Naive thymus-derived CD4-positive, alpha-beta T cell (primary cell): Measurements from ENCODE around the gene CLSTN2. TPM values are rescaled to one million over a fixed set of nuclear protein-coding genes. Genes with fewer than 3 reads are reported as not detected.

Experiments
- ATAC-seq: fragments of 150-1000 bp; cut with Tn5 transposase; 2 replicates; pipeline ENCODE4 v1.10.0; 2021; ENCODE audit warnings: mild to moderate bottlenecking, moderate library complexity
- CTCF ChIA-PET: fragments of 350-600 bp; sonication (Branson Sonifier 250); formaldehyde crosslinking; loops from one replicate; lab custom pipeline; 2021; ENCODE audit warnings: antibody characterized with exemption; lab: Charles Lee
- POLR2A ChIA-PET: fragments of 350-600 bp; sonication (Branson Sonifier 250); formaldehyde crosslinking; loops from one replicate; lab custom pipeline; 2021; ENCODE audit warnings: antibody characterized with exemption, inconsistent platforms; lab: Charles Lee
- DNase-seq, 9 donors: peaks; one replicate each; pipeline versions ENCODE4 v3.0.0 to v3.0.0-alpha.2; 2020 to 2022; ENCODE audit warnings: mixed read lengths in 1 of 9
- H3K27ac ChIP-seq: one replicate; pipeline ENCODE4 v1.7.0; 2013; ENCODE audit warnings: mild to moderate bottlenecking, low read depth, low read length, moderate library complexity
- H3K27me3 ChIP-seq, 2 donors: one replicate each; pipeline ENCODE4 v1.7.0; 2013; ENCODE audit warnings: low read length in 2 of 2, mild to moderate bottlenecking in 2 of 2, moderate library complexity in 2 of 2; ENCODE audit not compliant: control insufficient read depth in 2 of 2, insufficient read depth in 2 of 2
- H3K36me3 ChIP-seq, 3 experiments: 1 replicate in 2 of 3; 2 replicates in 1 of 3; pipeline ENCODE4 v1.7.0; 2013; ENCODE audit warnings: low read length in 3 of 3, mild to moderate bottlenecking in 3 of 3, moderate library complexity in 1 of 3; ENCODE audit not compliant: insufficient read depth in 3 of 3, control insufficient read depth in 2 of 3
- H3K4me1 ChIP-seq, 2 donors: one replicate each; pipeline ENCODE4 v1.7.0; 2013; ENCODE audit warnings: low read length in 2 of 2, mild to moderate bottlenecking in 2 of 2, moderate library complexity in 1 of 2; ENCODE audit not compliant: control insufficient read depth in 2 of 2, insufficient read depth in 2 of 2
- H3K4me3 ChIP-seq: 2 replicates; pipeline ENCODE4 v1.7.0; 2013; ENCODE audit warnings: mild to moderate bottlenecking, low read length
- H3K9me3 ChIP-seq, 3 experiments: 1 replicate in 2 of 3; 2 replicates in 1 of 3; pipeline ENCODE4 v1.7.0; 2013; ENCODE audit warnings: low read length in 3 of 3; ENCODE audit not compliant: control insufficient read depth in 2 of 3
- H3K27ac Mint-ChIP-seq, 9 donors: one replicate each; pipeline ENCODE4 v1.8.0; 2020 to 2022; ENCODE audit warnings: mixed read lengths in 9 of 9, mild to moderate bottlenecking in 8 of 9, moderate library complexity in 5 of 9, inconsistent platforms in 2 of 9
- H3K27me3 Mint-ChIP-seq, 5 donors: one replicate each; pipeline ENCODE4 v1.8.0; 2021 to 2022; ENCODE audit warnings: mixed read lengths in 5 of 5, mild to moderate bottlenecking in 1 of 5
- H3K36me3 Mint-ChIP-seq, 5 donors: one replicate each; pipeline ENCODE4 v1.8.0; 2020 to 2022; ENCODE audit warnings: mixed read lengths in 5 of 5, mild to moderate bottlenecking in 3 of 5, inconsistent platforms in 1 of 5
- H3K4me1 Mint-ChIP-seq, 7 donors: one replicate each; pipeline ENCODE4 v1.8.0; 2020 to 2022; ENCODE audit warnings: mixed read lengths in 7 of 7, mild to moderate bottlenecking in 3 of 7, inconsistent platforms in 1 of 7
- H3K4me3 Mint-ChIP-seq, 10 donors: one replicate each; pipeline ENCODE4 v1.8.0; 2020 to 2022; ENCODE audit warnings: mild to moderate bottlenecking in 10 of 10, mixed read lengths in 10 of 10, moderate library complexity in 6 of 10, inconsistent platforms in 2 of 10
- H3K9me3 Mint-ChIP-seq, 11 donors: one replicate each; pipeline ENCODE4 v1.8.0; 2020 to 2022; ENCODE audit warnings: mixed read lengths in 11 of 11, mild to moderate bottlenecking in 4 of 11, inconsistent platforms in 1 of 11, moderate library complexity in 1 of 11
- intact Hi-C, 2 donors: fragments of 100-400 bp; cut with micrococcal nuclease; formaldehyde crosslinking; loops; one replicate each; pipeline ENCODE4 v1.15.1; 2023
- polyA plus RNA-seq, 2 donors: library from polyadenylated mRNA; unstranded; fragments of 300-500 nt; fragmentation: Illumina TruSeq; gene quantifications; one replicate each; pipeline ENCODE4 v1.2.3, GENCODE V29; 2021
- total RNA-seq, 6 experiments: library from RNA in 5 of 6; stranded (reverse) in 5 of 6; gene quantifications; 1 replicate in 5 of 6; 2 replicates in 1 of 6; pipeline ENCODE4 v1.2.3 and lab custom pipeline; 2021 to 2026

Gene CLSTN2
- total and polyA plus RNA-seq, 7 experiments from 2014 or later: 0.02 TPM; not detected in 6

- CTCF ChIA-PET: no interaction called here
- peaks cover 0 to 5% (median 0%) of the 10 kb centered on the region in 11 donors for H3K9me3 Mint-ChIP-seq
- no peak overlapping the region for H3K4me3 Mint-ChIP-seq
- no peaks in the 10 kb centered on the region for H3K4me1 Mint-ChIP-seq
- peaks cover 2 to 35% (median 6%) of the 10 kb centered on the region in 5 donors for H3K27me3 Mint-ChIP-seq
- no peaks in the 10 kb centered on the region for H3K4me1 ChIP-seq
- no peaks in the 10 kb centered on the region for H3K9me3 ChIP-seq
- no peak overlapping the region for H3K27ac ChIP-seq
- no peaks in the 10 kb centered on the region for H3K36me3 Mint-ChIP-seq
- H3K27me3 ChIP-seq: no peaks in the 10 kb centered on the region
- POLR2A ChIA-PET: no interaction called here
- no peak overlapping the region for H3K27ac Mint-ChIP-seq
- no peaks in the 10 kb centered on the region for H3K36me3 ChIP-seq
- DNase-seq (no peak), ATAC-seq (no peak)
- no peak overlapping the region for H3K4me3 ChIP-seq
- intact Hi-C loops: no loop called here
Measured at GRCh38 chr3:140251678-140252077, 316.7 kb downstream of the CLSTN2 start.

- Mint-ChIP-seq H3K4me1 (no peaks in the 10 kb centered on the region), H3K27me3 (peaks cover 2 to 35% (median 6%) of the 10 kb centered on the region in 5 donors), H3K4me3 (no peak overlapping the region), H3K36me3 (no peaks in the 10 kb centered on the region), H3K27ac (no peak overlapping the region), H3K9me3 (peaks cover 0 to 5% (median 0%) of the 10 kb centered on the region in 11 donors)
- H3K27ac ChIP-seq: no peak overlapping the region
- intact Hi-C loops: no loop called here
- H3K36me3 ChIP-seq: no peaks in the 10 kb centered on the region
- POLR2A ChIA-PET: no interaction called here
- H3K4me1 ChIP-seq: no peaks in the 10 kb centered on the region
- CTCF ChIA-PET: no interaction called here
- ATAC-seq: no peak
- H3K4me3 ChIP-seq: no peak overlapping the region
- H3K9me3 ChIP-seq: no peaks in the 10 kb centered on the region
- no peak for DNase-seq
- H3K27me3 ChIP-seq: no peaks in the 10 kb centered on the region
Measured at GRCh38 chr3:140252812-140253656, 318.0 kb downstream of the CLSTN2 start.

- peaks cover 0 to 11% (median 6%) of the 10 kb centered on the region in 5 donors for H3K27me3 Mint-ChIP-seq
- POLR2A ChIA-PET: no interaction called here
- ATAC-seq: no peak
- H3K9me3 ChIP-seq: no peaks in the 10 kb centered on the region
- no peaks in the 10 kb centered on the region for H3K27me3 ChIP-seq
- H3K36me3 Mint-ChIP-seq: no peaks in the 10 kb centered on the region
- no peaks in the 10 kb centered on the region for H3K4me1 Mint-ChIP-seq
- H3K9me3 Mint-ChIP-seq: peaks cover 0 to 3% (median 0%) of the 10 kb centered on the region in 11 donors
- no peak for DNase-seq
- H3K4me3 ChIP-seq: no peak overlapping the region
- CTCF ChIA-PET: no interaction called here
- no peaks in the 10 kb centered on the region for H3K4me1 ChIP-seq
- H3K27ac Mint-ChIP-seq: no peak overlapping the region
- intact Hi-C loops: no loop called here
- H3K27ac ChIP-seq: no peak overlapping the region
- H3K36me3 ChIP-seq: no peaks in the 10 kb centered on the region
- H3K4me3 Mint-ChIP-seq: no peak overlapping the region
Measured at GRCh38 chr3:140258222-140258724, 323.3 kb downstream of the CLSTN2 start.

- Mint-ChIP-seq H3K4me3 (no peak overlapping the region), H3K9me3 (peaks cover 0 to 3% (median 0%) of the 10 kb centered on the region in 11 donors), H3K4me1 (no peaks in the 10 kb centered on the region), H3K36me3 (no peaks in the 10 kb centered on the region), H3K27ac (no peak overlapping the region), H3K27me3 (peaks cover 0 to 16% (median 7%) of the 10 kb centered on the region in 5 donors)
- ATAC-seq (no peak), DNase-seq (no peak)
- no peaks in the 10 kb centered on the region for H3K4me1 ChIP-seq
- ChIA-PET POLR2A (no interaction called here), CTCF (no interaction called here)
- no peak overlapping the region for H3K27ac ChIP-seq
- no peaks in the 10 kb centered on the region for H3K9me3 ChIP-seq
- H3K36me3 ChIP-seq: no peaks in the 10 kb centered on the region
- H3K4me3 ChIP-seq: no peak overlapping the region
- no peaks in the 10 kb centered on the region for H3K27me3 ChIP-seq
- intact Hi-C loops: no loop called here
Measured at GRCh38 chr3:140265302-140265701, 330.3 kb downstream of the CLSTN2 start.

- H3K4me3 ChIP-seq: no peak overlapping the region
- ChIA-PET CTCF (no interaction called here), POLR2A (no interaction called here)
- ATAC-seq: no peak
- intact Hi-C loops: no loop called here
- no peaks in the 10 kb centered on the region for H3K36me3 ChIP-seq
- no peak overlapping the region for H3K27ac ChIP-seq
- H3K4me1 Mint-ChIP-seq: no peaks in the 10 kb centered on the region
- no peak for DNase-seq
- H3K27me3 ChIP-seq: no peaks in the 10 kb centered on the region
- no peak overlapping the region for H3K27ac Mint-ChIP-seq
- H3K36me3 Mint-ChIP-seq: no peaks in the 10 kb centered on the region
- peaks cover 0 to 16% (median 1%) of the 10 kb centered on the region in 5 donors for H3K27me3 Mint-ChIP-seq
- no peak overlapping the region for H3K4me3 Mint-ChIP-seq
- H3K9me3 ChIP-seq: no peaks in the 10 kb centered on the region
- no peaks in the 10 kb centered on the region for H3K4me1 ChIP-seq
- peaks cover 0 to 2% (median 0%) of the 10 kb centered on the region in 11 donors for H3K9me3 Mint-ChIP-seq
Measured at GRCh38 chr3:140268103-140268502, 333.1 kb downstream of the CLSTN2 start.

- intact Hi-C loops: no loop called here
- Histone ChIP-seq H3K36me3 (no peaks in the 10 kb centered on the region), H3K9me3 (no peaks in the 10 kb centered on the region), H3K4me3 (no peak overlapping the region), H3K27ac (no peak overlapping the region), H3K4me1 (no peaks in the 10 kb centered on the region), H3K27me3 (no peaks in the 10 kb centered on the region)
- no peaks in the 10 kb centered on the region for H3K4me1 Mint-ChIP-seq
- peaks cover 0 to 2% (median 0%) of the 10 kb centered on the region in 11 donors for H3K9me3 Mint-ChIP-seq
- H3K27me3 Mint-ChIP-seq: peaks cover 0 to 16% (median 0%) of the 10 kb centered on the region in 5 donors
- DNase-seq (no peak), ATAC-seq (peak; percentile 16)
- H3K36me3 Mint-ChIP-seq: no peaks in the 10 kb centered on the region
- ChIA-PET CTCF (no interaction called here), POLR2A (no interaction called here)
- no peak overlapping the region for H3K4me3 Mint-ChIP-seq
- no peak overlapping the region for H3K27ac Mint-ChIP-seq
Measured at GRCh38 chr3:140268610-140269009, 333.6 kb downstream of the CLSTN2 start.

- ChIA-PET CTCF (no interaction called here), POLR2A (no interaction called here)
- H3K36me3 ChIP-seq: no peaks in the 10 kb centered on the region
- no peaks in the 10 kb centered on the region for H3K4me1 Mint-ChIP-seq
- no peaks in the 10 kb centered on the region for H3K36me3 Mint-ChIP-seq
- H3K27ac ChIP-seq: no peak overlapping the region
- H3K9me3 ChIP-seq: no peaks in the 10 kb centered on the region
- no peak overlapping the region for H3K27ac Mint-ChIP-seq
- intact Hi-C loops: no loop called here
- H3K4me3 Mint-ChIP-seq: no peak overlapping the region
- ATAC-seq (no peak), DNase-seq (no peak)
- no peaks in the 10 kb centered on the region for H3K4me1 ChIP-seq
- H3K27me3 ChIP-seq: no peaks in the 10 kb centered on the region
- peaks cover 0 to 2% (median 0%) of the 10 kb centered on the region in 11 donors for H3K9me3 Mint-ChIP-seq
- H3K4me3 ChIP-seq: no peak overlapping the region
- peaks cover 0 to 19% (median 5%) of the 10 kb centered on the region in 5 donors for H3K27me3 Mint-ChIP-seq
Measured at GRCh38 chr3:140270329-140270728, 335.3 kb downstream of the CLSTN2 start.
